Measurements from ENCODE around the gene MZB1. TPM values are rescaled to one million over a fixed set of nuclear protein-coding genes. Genes with fewer than 3 reads are reported as not detected.
"Not testable (repeated sequence)": the region's sequence is repeated elsewhere in the genome, so short reads cannot be mapped to it uniquely, and the experiment has no call there.

MZB1 gene
- total RNA-seq, 1 donor from 2014 or later: 0.24 TPM

DNA sequence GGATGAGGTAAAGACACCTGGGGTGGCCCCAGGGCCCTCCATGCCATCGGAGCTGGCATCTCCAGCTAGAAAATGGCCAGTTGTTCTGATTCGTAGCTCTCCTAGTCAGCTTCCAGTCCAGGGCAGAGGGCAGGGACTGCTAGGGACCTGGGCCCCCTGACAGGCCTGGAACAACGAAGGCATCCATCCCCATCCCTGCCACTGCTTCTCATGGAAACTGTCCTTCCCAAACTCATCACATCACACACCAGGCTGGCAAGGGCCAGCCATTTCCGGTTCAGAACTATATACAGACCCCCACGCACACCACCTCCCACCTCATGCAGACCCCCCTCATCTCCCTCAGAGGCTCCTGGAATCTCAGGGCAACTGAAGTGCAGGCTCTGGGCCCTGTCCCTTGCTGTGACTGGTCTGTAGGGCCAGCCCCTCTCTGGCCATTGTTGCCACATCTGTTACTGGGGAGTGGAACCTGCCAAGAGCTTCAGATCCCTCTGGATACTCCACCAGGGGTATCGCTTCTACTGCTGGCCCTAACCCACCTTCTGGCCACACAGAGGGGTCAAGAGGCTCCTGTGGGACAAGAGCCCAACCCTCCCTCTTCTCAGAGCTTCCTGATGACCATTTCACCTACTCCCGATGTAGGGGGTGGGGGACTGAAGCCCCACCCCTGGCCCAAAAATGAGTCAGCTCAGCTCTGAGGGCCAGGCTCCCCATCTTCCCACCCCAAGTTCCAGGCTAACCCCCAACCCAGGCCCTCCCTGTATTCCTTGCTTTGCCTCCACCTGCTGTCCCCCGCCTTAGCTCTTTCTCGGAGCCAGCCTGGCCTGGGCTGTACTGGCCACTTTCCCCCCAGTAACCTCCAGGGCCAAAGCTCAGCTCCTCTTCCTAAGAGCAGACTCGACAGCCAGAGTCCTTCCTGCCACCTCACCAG, 1.2 kb upstream of the MZB1 start:
- Mint-ChIP-seq H3K4me3 (ENCODE audit: low read depth) (no peak overlapping the region), H3K27ac (no peak overlapping the region)

DNA sequence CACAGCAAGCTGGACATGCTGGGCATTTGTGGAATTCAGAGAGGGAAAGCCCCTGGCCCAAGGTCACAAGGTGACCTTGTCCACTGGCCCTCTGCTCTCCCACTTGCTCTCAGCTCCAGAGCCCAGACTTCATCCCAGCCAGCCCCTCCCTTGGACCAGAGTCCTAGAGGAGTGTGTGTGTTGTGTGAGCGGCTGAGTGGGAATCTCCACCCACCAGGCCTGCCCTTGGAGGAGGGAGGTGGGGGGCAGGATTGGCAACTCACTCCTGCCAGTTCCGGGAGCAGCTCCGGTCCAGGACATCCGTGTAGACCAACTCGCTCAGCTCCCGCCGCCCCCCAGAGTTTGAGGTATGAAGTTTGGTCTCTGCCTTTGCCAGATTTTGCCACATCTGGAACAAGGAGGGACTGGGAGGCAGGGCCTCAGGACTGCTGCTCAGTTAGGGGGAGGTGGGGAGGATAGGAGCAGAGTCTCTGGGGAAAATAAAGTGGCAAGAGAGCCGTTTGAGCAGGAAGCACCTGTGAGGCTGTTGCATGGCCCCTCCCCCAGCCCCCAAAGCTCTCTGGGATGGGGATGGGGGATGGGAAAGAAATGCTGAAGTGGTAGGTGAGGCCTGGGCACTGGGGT, 1.4 kb downstream of the MZB1 start:
- H3K27me3 Mint-ChIP-seq: peaks cover 28% of the 10 kb centered on the region
- no peak for DNase-seq (ENCODE audit: low spot score, unreplicated experiment)
- no peak overlapping the region for H3K4me3 Mint-ChIP-seq (ENCODE audit: low read depth)
- no peaks in the 10 kb centered on the region for H3K36me3 Mint-ChIP-seq (ENCODE audit: insufficient read depth)
- no peaks in the 10 kb centered on the region for H3K9me3 Mint-ChIP-seq (ENCODE audit: low read depth)
- H3K4me1 Mint-ChIP-seq (ENCODE audit: low read depth): peaks cover 11% of the 10 kb centered on the region
- no peak overlapping the region for H3K27ac Mint-ChIP-seq
- TF ChIP-seq, protein P1, sequence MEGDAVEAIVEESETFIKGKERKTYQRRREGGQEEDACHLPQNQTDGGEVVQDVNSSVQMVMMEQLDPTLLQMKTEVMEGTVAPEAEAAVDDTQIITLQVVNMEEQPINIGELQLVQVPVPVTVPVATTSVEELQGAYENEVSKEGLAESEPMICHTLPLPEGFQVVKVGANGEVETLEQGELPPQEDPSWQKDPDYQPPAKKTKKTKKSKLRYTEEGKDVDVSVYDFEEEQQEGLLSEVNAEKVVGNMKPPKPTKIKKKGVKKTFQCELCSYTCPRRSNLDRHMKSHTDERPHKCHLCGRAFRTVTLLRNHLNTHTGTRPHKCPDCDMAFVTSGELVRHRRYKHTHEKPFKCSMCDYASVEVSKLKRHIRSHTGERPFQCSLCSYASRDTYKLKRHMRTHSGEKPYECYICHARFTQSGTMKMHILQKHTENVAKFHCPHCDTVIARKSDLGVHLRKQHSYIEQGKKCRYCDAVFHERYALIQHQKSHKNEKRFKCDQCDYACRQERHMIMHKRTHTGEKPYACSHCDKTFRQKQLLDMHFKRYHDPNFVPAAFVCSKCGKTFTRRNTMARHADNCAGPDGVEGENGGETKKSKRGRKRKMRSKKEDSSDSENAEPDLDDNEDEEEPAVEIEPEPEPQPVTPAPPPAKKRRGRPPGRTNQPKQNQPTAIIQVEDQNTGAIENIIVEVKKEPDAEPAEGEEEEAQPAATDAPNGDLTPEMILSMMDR (IDR thresholded peaks at IDR 0.05; ENCODE audit: unreplicated experiment): no peak

More for the DNA sequence above, 1.2 kb upstream of the MZB1 start:
- Mint-ChIP-seq H3K9me3 (ENCODE audit: low read depth) (no peaks in the 10 kb centered on the region), H3K36me3 (ENCODE audit: insufficient read depth) (no peaks in the 10 kb centered on the region), H3K4me1 (ENCODE audit: low read depth) (peaks cover 4% of the 10 kb centered on the region), H3K27me3 (peaks cover 40% of the 10 kb centered on the region)
- DNase-seq (ENCODE audit: low spot score, unreplicated experiment): no peak
- TF ChIP-seq, protein P1 (IDR thresholded peaks at IDR 0.05; ENCODE audit: unreplicated experiment): no peak

DNA sequence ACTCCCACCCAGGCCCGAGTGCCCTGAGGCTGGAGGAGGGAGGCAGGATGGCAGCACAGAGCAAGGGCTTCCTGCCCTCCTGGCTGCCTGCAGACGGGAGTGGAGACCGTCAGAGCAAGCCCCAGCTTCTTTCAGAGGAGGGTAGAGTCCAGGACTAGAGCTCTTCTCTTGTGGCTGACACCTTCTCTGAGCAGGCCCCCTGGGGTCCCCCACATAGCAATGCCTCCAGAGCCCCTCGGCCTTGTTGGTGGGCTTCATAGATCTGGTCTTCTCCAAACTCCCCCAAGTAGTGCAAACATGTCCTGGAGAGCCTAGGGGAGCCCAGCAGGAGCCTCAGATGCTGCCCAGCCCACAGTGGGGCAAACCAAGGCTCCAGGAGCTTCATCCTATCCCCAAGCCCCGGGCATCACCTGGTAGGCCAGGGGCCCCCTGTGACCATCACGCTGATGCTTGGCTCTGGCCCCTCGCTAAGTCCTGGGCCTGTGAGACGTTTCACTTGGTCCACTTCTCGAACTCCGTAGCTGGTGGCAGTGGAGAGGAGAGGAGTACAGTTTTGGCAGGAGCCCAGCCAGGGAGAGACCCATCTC, 2.0 kb downstream of the MZB1 start:
- Mint-ChIP-seq H3K27ac (no peak overlapping the region), H3K4me1 (ENCODE audit: low read depth) (peaks cover 10% of the 10 kb centered on the region), H3K36me3 (ENCODE audit: insufficient read depth) (no peaks in the 10 kb centered on the region), H3K9me3 (ENCODE audit: low read depth) (no peaks in the 10 kb centered on the region), H3K4me3 (ENCODE audit: low read depth) (no peak overlapping the region), H3K27me3 (peaks cover 22% of the 10 kb centered on the region)
- no peak for DNase-seq (ENCODE audit: low spot score, unreplicated experiment)
- TF ChIP-seq, protein P1 (IDR thresholded peaks at IDR 0.05; ENCODE audit: unreplicated experiment): no peak

DNA sequence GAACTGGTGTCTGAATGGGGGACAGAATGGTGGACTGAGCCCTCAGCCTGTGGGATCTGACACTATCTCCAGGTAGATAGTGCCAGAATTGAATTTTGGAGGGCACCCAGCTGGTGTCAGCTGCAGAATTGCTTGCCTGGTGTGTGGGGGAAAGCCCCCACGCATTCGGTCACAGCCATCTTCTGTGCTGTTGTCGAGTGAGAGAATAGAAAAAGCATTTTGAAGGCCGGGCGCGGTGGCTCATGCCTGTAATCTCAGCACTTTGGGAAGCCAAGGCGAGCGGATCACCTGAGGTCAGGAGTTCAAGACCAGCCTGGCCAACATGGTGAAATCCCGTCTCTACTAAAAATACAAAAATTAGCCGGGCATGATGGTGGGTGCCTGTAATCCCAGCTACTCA, 2.8 kb downstream of the MZB1 start:
- H3K4me1 Mint-ChIP-seq (ENCODE audit: low read depth): peaks cover 17% of the 10 kb centered on the region
- not testable (repeated sequence) for H3K27ac Mint-ChIP-seq; DNase-seq (ENCODE audit: low spot score, unreplicated experiment); H3K4me3 Mint-ChIP-seq (ENCODE audit: low read depth); H3K36me3 Mint-ChIP-seq (ENCODE audit: insufficient read depth); H3K9me3 Mint-ChIP-seq (ENCODE audit: low read depth)
- peaks cover 20% of the 10 kb centered on the region for H3K27me3 Mint-ChIP-seq

DNA sequence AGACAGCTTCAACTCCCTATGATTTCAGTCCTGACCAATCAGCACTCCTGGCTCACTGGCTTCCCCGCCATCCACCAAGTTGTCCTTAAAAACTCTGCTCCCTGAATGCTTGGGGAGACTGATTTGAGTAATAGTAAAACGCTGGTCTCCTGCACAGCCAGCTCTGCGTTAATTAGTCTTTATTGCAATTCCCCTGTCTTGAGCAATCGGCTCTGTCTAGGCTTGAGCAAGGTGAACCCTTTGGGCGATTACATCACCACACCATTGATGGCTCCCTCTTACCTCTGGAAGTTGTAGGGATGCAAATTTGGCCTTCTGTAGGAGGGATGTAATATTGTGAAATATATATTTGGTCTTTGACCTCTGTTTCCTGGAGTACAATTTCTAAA, 3.7 kb downstream of the MZB1 start:
- no peaks in the 10 kb centered on the region for H3K9me3 Mint-ChIP-seq (ENCODE audit: low read depth)
- H3K4me1 Mint-ChIP-seq (ENCODE audit: low read depth): peaks cover 17% of the 10 kb centered on the region
- DNase-seq (ENCODE audit: low spot score, unreplicated experiment): no peak
- TF ChIP-seq, protein P1 (IDR thresholded peaks at IDR 0.05; ENCODE audit: unreplicated experiment): no peak
- H3K36me3 Mint-ChIP-seq (ENCODE audit: insufficient read depth): no peaks in the 10 kb centered on the region
- H3K27me3 Mint-ChIP-seq: peaks cover 11% of the 10 kb centered on the region
- no peak overlapping the region for H3K27ac Mint-ChIP-seq
- no peak overlapping the region for H3K4me3 Mint-ChIP-seq (ENCODE audit: low read depth)

Data from progenitor cell of endocrine pancreas (in vitro differentiated cells).